GM18867 (cell line): ENCODE data around the gene RNF149.
"Not testable (repeated sequence)": the region's sequence is repeated elsewhere in the genome, so short reads cannot be mapped to it uniquely, and the experiment has no call there.

ENCODE experiments used
- ATAC-seq: cut with Tn5 transposase; IDR thresholded peaks from one replicate; pipeline ENCODE4 v1.9.1; 2021; ENCODE audit warnings: mild to moderate bottlenecking, moderate library complexity; ENCODE audit not compliant: unreplicated experiment

The RNF149 gene

GRCh38 chr2:101308432-101309210 is at the start of gene RNF149:
Gene RNF149, minus strand, starts transcription at chr2:101308701. Its CDS starts 113 bp downstream, at chr2:101308588.
- peak; percentile 59 for ATAC-seq

GRCh38 chr2:101357376-101357775 is 48.9 kb upstream of the RNF149 start:
- ATAC-seq, result no peak

- no peak for ATAC-seq
These were observed 48.0 kb upstream of the RNF149 start for GRCh38 chr2:101356521-101356920.

GRCh38 chr2:101356055-101356454 is 47.6 kb upstream of the RNF149 start:
- no peak for ATAC-seq

- no peak for ATAC-seq
These were observed 47.0 kb upstream of the RNF149 start for GRCh38 chr2:101355401-101356054.

GRCh38 chr2:101354420-101355311 is 46.2 kb upstream of the RNF149 start:
- no peak for ATAC-seq

- not testable (repeated sequence) for ATAC-seq
These were observed 44.1 kb upstream of the RNF149 start for GRCh38 chr2:101352631-101353030.

GRCh38 chr2:101351207-101351606 is 42.7 kb upstream of the RNF149 start:
- ATAC-seq, result no peak

GRCh38 chr2:101349893-101350662 is 41.6 kb upstream of the RNF149 start:
- ATAC-seq, result no peak

- no peak for ATAC-seq
These were observed 40.4 kb upstream of the RNF149 start for GRCh38 chr2:101348883-101349282.

GRCh38 chr2:101346909-101347308 is 38.4 kb upstream of the RNF149 start:
- ATAC-seq, result no peak

GRCh38 chr2:101344137-101344536 is 35.6 kb upstream of the RNF149 start:
- no peak for ATAC-seq

GRCh38 chr2:101342625-101343008 is 34.1 kb upstream of the RNF149 start:
- no peak for ATAC-seq

GRCh38 chr2:101341901-101342624 is 33.6 kb upstream of the RNF149 start:
- ATAC-seq, result no peak

- no peak for ATAC-seq
These were observed 32.9 kb upstream of the RNF149 start for GRCh38 chr2:101341421-101341820.

- no peak for ATAC-seq
These were observed 31.6 kb upstream of the RNF149 start for GRCh38 chr2:101340141-101340551.

GRCh38 chr2:101339266-101339880 is 30.9 kb upstream of the RNF149 start:
- no peak for ATAC-seq

- no peak for ATAC-seq
These were observed 29.4 kb upstream of the RNF149 start for GRCh38 chr2:101337877-101338276.
